Naive B cell (primary cell): ENCODE results near the gene TNNI3K. TPM values are rescaled to one million over a fixed set of nuclear protein-coding genes. Genes with fewer than 3 reads are reported as not detected.

Experiments used
- ATAC-seq, 2 donors: fragments of 150-1000 bp; cut with Tn5 transposase; 2 replicates each; pipeline ENCODE4 v1.10.0; 2021; ENCODE audit warnings: low read depth in 2 of 2, mild to moderate bottlenecking in 2 of 2, moderate library complexity in 2 of 2
- DNase-seq: peaks from one replicate; pipeline ENCODE4 v3.0.0; 2022
- H3K27ac Mint-ChIP-seq, 6 donors: one replicate each; pipeline ENCODE4 v1.8.0; 2020 to 2022; ENCODE audit warnings: mild to moderate bottlenecking in 6 of 6, mixed read lengths in 6 of 6, moderate library complexity in 5 of 6, inconsistent platforms in 2 of 6
- H3K27me3 Mint-ChIP-seq, 3 donors: one replicate each; pipeline ENCODE4 v1.8.0; 2021 to 2022; ENCODE audit warnings: mixed read lengths in 3 of 3, mild to moderate bottlenecking in 1 of 3
- H3K36me3 Mint-ChIP-seq, 2 donors: one replicate each; pipeline ENCODE4 v1.8.0; 2020 to 2022; ENCODE audit warnings: mixed read lengths in 2 of 2, inconsistent platforms in 1 of 2, mild to moderate bottlenecking in 1 of 2
- H3K4me1 Mint-ChIP-seq, 3 donors: one replicate each; pipeline ENCODE4 v1.8.0; 2020 to 2022; ENCODE audit warnings: mixed read lengths in 3 of 3, inconsistent platforms in 1 of 3, mild to moderate bottlenecking in 1 of 3, moderate library complexity in 1 of 3
- H3K4me3 Mint-ChIP-seq, 8 donors: one replicate each; pipeline ENCODE4 v1.8.0; 2020 to 2022; ENCODE audit warnings: mild to moderate bottlenecking in 8 of 8, mixed read lengths in 8 of 8, moderate library complexity in 8 of 8, inconsistent platforms in 2 of 8
- H3K9me3 Mint-ChIP-seq, 7 donors: one replicate each; pipeline ENCODE4 v1.8.0; 2020 to 2022; ENCODE audit warnings: mixed read lengths in 7 of 7, mild to moderate bottlenecking in 5 of 7, inconsistent platforms in 2 of 7, moderate library complexity in 1 of 7
- polyA plus RNA-seq, 6 donors: library from polyadenylated mRNA; unstranded; fragments of 300-500 nt; fragmentation: Illumina TruSeq; gene quantifications; one replicate each; pipeline ENCODE4 v1.2.3, GENCODE V29; 2021; ENCODE audit warnings: low read depth in 6 of 6

The TNNI3K gene, protein sequence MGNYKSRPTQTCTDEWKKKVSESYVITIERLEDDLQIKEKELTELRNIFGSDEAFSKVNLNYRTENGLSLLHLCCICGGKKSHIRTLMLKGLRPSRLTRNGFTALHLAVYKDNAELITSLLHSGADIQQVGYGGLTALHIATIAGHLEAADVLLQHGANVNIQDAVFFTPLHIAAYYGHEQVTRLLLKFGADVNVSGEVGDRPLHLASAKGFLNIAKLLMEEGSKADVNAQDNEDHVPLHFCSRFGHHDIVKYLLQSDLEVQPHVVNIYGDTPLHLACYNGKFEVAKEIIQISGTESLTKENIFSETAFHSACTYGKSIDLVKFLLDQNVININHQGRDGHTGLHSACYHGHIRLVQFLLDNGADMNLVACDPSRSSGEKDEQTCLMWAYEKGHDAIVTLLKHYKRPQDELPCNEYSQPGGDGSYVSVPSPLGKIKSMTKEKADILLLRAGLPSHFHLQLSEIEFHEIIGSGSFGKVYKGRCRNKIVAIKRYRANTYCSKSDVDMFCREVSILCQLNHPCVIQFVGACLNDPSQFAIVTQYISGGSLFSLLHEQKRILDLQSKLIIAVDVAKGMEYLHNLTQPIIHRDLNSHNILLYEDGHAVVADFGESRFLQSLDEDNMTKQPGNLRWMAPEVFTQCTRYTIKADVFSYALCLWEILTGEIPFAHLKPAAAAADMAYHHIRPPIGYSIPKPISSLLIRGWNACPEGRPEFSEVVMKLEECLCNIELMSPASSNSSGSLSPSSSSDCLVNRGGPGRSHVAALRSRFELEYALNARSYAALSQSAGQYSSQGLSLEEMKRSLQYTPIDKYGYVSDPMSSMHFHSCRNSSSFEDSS
- polyA plus RNA-seq, result under 1 TPM in 1 of 6 donors, not detected in 5; 0.48 TPM

DNA sequence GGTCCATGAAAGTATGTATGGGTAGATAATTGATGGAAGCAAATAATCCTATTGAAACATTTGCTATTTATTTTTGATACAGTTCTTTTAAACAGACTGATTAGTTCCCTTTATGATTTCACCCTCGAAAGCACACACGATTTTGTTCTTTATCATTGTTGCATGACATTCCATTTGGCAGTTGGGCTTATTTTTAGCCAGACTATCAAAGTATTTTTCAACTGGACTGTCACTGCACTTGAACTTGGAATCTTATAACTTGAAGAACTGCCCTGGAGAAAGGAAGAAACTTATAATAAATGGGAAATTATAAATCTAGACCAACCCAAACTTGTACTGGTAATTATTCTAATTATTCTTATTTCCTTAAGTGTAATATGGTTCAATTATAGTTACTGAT, at the start of gene TNNI3K:
Gene TNNI3K (plus strand): TSS at position 235 of the 400 bp plus-strand sequence. CDS start 65 bp downstream, at position 300.
- no peak for DNase-seq

GRCh38 chr1:74193908-74194307, 41.3 kb upstream of the TNNI3K start:
- peaks cover 0 to 6% (median 0%) of the 10 kb centered on the region in 3 donors for H3K27me3 Mint-ChIP-seq
- no peak overlapping the region for H3K27ac Mint-ChIP-seq
- H3K9me3 Mint-ChIP-seq, result peaks cover 0 to 19% (median 5%) of the 10 kb centered on the region in 7 donors
- no peak for ATAC-seq
- no peak overlapping the region for H3K4me3 Mint-ChIP-seq
- DNase-seq, result no peak
- peaks cover 9 to 16% (median 10%) of the 10 kb centered on the region in 3 donors for H3K4me1 Mint-ChIP-seq
- peaks cover 0 to 9% of the 10 kb centered on the region in 2 donors for H3K36me3 Mint-ChIP-seq

More for the DNA sequence above, at the start of gene TNNI3K:
- Mint-ChIP-seq H3K4me1 (no peaks in the 10 kb centered on the region), H3K4me3 (no peak within 1 kb of the TSS), H3K27me3 (no peaks in the 10 kb centered on the region), H3K27ac (no peak within 1 kb of the TSS), H3K36me3 (no peaks in the 10 kb centered on the region), H3K9me3 (peaks cover 0 to 5% (median 3%) of the 10 kb centered on the region in 7 donors)
- ATAC-seq, result no peak

- H3K4me1 Mint-ChIP-seq, result peaks cover 9 to 23% (median 14%) of the 10 kb centered on the region in 3 donors
- H3K4me3 Mint-ChIP-seq, result peak overlapping the region in 1 of 8 donors; percentile 21
- no peaks in the 10 kb centered on the region for H3K27me3 Mint-ChIP-seq
- DNase-seq (no peak), ATAC-seq (no peak)
- peaks cover 0 to 7% (median under 1%) of the 10 kb centered on the region in 7 donors for H3K9me3 Mint-ChIP-seq
- peaks cover 0 to 3% of the 10 kb centered on the region in 2 donors for H3K36me3 Mint-ChIP-seq
- no peak overlapping the region for H3K27ac Mint-ChIP-seq
These were observed 39.8 kb upstream of the TNNI3K start for GRCh38 chr1:74195339-74195738.

DNA sequence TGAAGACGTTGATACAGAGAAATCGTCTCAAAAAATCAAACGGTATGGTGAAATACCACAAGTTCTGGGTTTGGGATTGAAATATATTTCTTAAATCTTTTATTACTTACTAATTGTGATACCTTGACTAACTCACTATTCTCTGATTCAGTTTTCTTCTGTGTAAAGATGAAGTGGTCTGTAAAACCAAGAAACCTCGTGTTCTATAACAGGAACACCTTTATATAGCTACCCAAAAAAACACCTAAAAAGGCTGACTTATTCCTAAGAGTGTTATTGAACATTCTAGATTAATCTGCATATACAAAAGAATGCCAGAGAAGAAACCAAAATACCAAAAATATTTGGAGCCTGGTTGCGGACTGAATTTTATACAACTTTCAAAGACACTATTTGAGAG, 37.9 kb upstream of the TNNI3K start:
- no peak for ATAC-seq

DNA sequence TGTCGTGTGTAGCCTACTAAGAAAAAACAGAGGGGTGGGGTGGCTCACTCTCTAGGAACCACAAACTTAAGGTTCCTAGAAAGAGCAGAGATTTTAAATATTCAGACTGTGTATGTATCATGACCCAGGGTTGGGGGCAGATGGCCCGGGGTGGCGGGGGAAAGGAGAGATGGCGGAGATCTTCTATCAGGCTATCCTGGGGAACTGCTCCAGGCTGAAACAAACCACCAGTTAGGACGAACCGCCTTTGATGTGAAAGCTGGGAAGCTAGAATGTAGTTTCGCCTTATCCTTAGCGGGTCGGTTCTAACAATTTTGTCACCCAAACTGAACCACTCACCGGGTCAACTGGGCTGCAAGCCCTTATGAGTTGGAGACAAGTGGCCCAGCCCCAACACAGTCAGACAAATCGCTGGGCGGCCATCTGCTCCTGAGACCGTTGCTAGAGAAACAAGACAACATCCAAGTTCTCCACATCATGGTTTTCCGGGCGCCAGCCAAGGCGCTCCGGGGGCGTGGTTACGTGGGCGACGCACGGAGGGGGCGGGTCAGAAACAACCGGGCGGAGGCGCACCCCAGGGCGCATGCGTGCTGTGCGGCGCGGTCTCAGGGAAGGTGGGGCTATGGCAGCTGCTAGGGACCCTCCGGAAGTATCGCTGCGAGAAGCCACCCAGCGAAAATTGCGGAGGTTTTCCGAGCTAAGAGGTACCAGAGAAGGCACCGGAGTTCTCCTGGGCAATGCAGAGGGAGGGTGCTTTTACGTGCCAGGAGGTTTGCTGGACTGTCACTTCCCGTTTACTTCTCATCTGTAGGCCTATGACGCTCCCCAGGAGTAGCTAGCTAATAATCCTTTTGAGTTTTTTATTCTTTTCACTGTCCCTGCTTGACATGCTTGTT, 37.3 kb upstream of the TNNI3K start, which contains the start of the genes FPGT and LRRIQ3:
Gene FPGT (plus strand): TSS at position 586 of the 896 bp plus-strand sequence. CDS start 37 bp downstream, at position 623.
Gene LRRIQ3 (minus strand): TSS at position 520 of the 896 bp plus-strand sequence. CDS start 14,492 bp downstream, outside the sequence.
- peak; percentile 95 for DNase-seq
- Mint-ChIP-seq H3K27ac (peak within 1 kb of the TSS; percentile 77 to 96 (median 92)), H3K27me3 (no peaks in the 10 kb centered on the region), H3K4me1 (peaks cover 9 to 23% (median 14%) of the 10 kb centered on the region in 3 donors), H3K4me3 (peak within 1 kb of the TSS; percentile 90 to 98 (median 94)), H3K9me3 (no peaks in the 10 kb centered on the region), H3K36me3 (peaks cover 0 to 6% of the 10 kb centered on the region in 2 donors)
- ATAC-seq, result peak; percentile 89 to 91

More for the DNA sequence above, 37.9 kb upstream of the TNNI3K start:
- Mint-ChIP-seq H3K36me3 (peaks cover 0 to 6% of the 10 kb centered on the region in 2 donors), H3K4me1 (peaks cover 9 to 23% (median 14%) of the 10 kb centered on the region in 3 donors), H3K27me3 (no peaks in the 10 kb centered on the region), H3K27ac (peak overlapping the region in 5 of 6 donors; percentile 77 to 96 (median 92)), H3K9me3 (no peaks in the 10 kb centered on the region), H3K4me3 (peak overlapping the region; percentile 90 to 98 (median 94))
- no peak for DNase-seq

DNA sequence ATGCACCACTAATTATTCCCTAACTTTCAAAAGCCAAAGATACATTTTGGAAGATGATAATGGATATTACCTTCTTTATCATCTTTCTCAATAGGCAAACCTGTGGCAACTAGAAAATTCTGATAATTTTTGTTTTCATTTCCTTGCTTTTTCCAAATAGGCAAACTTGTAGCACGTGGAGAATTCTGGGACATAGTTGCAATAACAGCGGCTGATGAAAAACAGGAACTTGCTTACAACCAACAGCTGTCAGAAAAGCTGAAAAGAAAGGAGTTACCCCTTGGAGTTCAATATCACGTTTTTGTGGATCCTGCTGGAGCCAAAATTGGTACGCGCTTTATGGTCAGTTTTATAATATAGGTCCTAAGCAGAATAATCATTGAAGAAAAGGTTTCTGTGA, 35.7 kb upstream of the TNNI3K start:
- Mint-ChIP-seq H3K27me3 (no peaks in the 10 kb centered on the region), H3K4me3 (peak overlapping the region in 6 of 8 donors; percentile 9 to 95 (median 90)), H3K9me3 (no peaks in the 10 kb centered on the region), H3K36me3 (peaks cover 0 to 6% of the 10 kb centered on the region in 2 donors), H3K4me1 (peaks cover 9 to 23% (median 14%) of the 10 kb centered on the region in 3 donors), H3K27ac (no peak overlapping the region)
- DNase-seq (no peak), ATAC-seq (no peak)

GRCh38 chr1:74205266-74205665, 29.9 kb upstream of the TNNI3K start:
- Mint-ChIP-seq H3K4me3 (no peak overlapping the region), H3K27me3 (no peaks in the 10 kb centered on the region), H3K36me3 (peaks cover 0 to 10% of the 10 kb centered on the region in 2 donors)

GRCh38 chr1:74215229-74215628, 20.0 kb upstream of the TNNI3K start:
- Mint-ChIP-seq H3K27me3 (no peaks in the 10 kb centered on the region), H3K4me1 (no peaks in the 10 kb centered on the region), H3K4me3 (no peak overlapping the region), H3K36me3 (no peaks in the 10 kb centered on the region), H3K27ac (no peak overlapping the region), H3K9me3 (peaks cover 0 to 4% (median 0%) of the 10 kb centered on the region in 7 donors)
- ATAC-seq (no peak), DNase-seq (no peak)

More at GRCh38 chr1:74205266-74205665, 29.9 kb upstream of the TNNI3K start:
- Mint-ChIP-seq H3K9me3 (no peaks in the 10 kb centered on the region), H3K27ac (no peak overlapping the region), H3K4me1 (no peaks in the 10 kb centered on the region)
- DNase-seq, result no peak
- ATAC-seq, result no peak

GRCh38 chr1:74222701-74223100, 12.5 kb upstream of the TNNI3K start:
- peaks cover 0 to 5% (median 0%) of the 10 kb centered on the region in 3 donors for H3K27me3 Mint-ChIP-seq
- ATAC-seq (no peak), DNase-seq (no peak)
- H3K36me3 Mint-ChIP-seq, result peaks cover 10 to 33% of the 10 kb centered on the region in 2 donors
- no peaks in the 10 kb centered on the region for H3K4me1 Mint-ChIP-seq
- no peak overlapping the region for H3K27ac Mint-ChIP-seq
- H3K4me3 Mint-ChIP-seq, result no peak overlapping the region
- H3K9me3 Mint-ChIP-seq, result peaks cover 20 to 47% (median 29%) of the 10 kb centered on the region in 7 donors

GRCh38 chr1:74223453-74223852, 11.7 kb upstream of the TNNI3K start:
- peaks cover 20 to 54% (median 33%) of the 10 kb centered on the region in 7 donors for H3K9me3 Mint-ChIP-seq
- no peaks in the 10 kb centered on the region for H3K4me1 Mint-ChIP-seq
- H3K27ac Mint-ChIP-seq, result no peak overlapping the region
- H3K27me3 Mint-ChIP-seq, result peaks cover 0 to 5% (median 0%) of the 10 kb centered on the region in 3 donors
- H3K36me3 Mint-ChIP-seq, result peaks cover 10 to 33% of the 10 kb centered on the region in 2 donors
- H3K4me3 Mint-ChIP-seq, result no peak overlapping the region
- DNase-seq, result no peak
- ATAC-seq, result no peak

DNA sequence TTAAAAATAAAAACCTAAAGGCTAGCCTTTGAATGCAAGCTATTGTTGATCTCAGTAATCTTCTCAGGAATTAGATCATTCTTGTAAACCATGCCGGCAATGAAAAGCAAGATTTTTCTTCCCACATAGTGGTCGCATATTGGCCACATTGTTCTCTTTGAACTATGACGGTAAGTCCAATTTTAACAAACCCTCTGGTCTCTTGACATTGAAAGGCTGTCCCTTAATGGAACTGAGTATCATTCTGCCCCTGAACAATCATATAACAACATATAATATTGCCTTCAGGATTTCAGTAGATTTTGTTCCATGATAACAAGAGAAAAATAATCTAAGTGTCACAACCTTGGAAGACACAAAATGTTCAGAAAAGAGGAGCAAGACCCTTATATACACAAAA, 1.3 kb downstream of the TNNI3K start:
- no peak for ATAC-seq
- H3K4me1 Mint-ChIP-seq, result no peaks in the 10 kb centered on the region
- H3K27ac Mint-ChIP-seq, result no peak overlapping the region
- no peak for DNase-seq
- H3K9me3 Mint-ChIP-seq, result peaks cover 0 to 5% (median 0%) of the 10 kb centered on the region in 7 donors
- no peak overlapping the region for H3K4me3 Mint-ChIP-seq
- no peaks in the 10 kb centered on the region for H3K27me3 Mint-ChIP-seq
- H3K36me3 Mint-ChIP-seq, result no peaks in the 10 kb centered on the region

DNA sequence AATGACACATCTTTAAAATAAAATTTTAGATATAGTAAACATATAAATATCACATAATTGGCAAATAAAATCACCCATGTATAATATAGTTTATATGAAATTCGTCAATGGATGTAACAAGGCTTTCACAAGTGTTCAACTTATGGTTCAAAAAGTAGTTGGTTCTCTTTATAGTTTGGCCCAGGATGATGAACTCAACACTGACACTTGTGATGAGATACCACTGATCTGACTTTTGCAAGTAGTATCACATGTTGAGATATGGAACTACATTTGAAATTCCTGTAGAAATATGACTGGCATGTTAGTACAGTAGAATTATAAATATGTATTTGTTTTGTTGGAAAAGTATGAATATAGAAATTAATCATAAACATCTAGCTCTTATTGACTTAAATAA, 1.8 kb downstream of the TNNI3K start:
- no peak for DNase-seq
- Mint-ChIP-seq H3K4me3 (no peak overlapping the region), H3K9me3 (peaks cover 0 to 5% (median 0%) of the 10 kb centered on the region in 7 donors), H3K27me3 (no peaks in the 10 kb centered on the region), H3K4me1 (no peaks in the 10 kb centered on the region), H3K27ac (no peak overlapping the region), H3K36me3 (no peaks in the 10 kb centered on the region)
- ATAC-seq, result no peak
